NCI-H526 (cell line): ENCODE measurements around the gene ATXN1.
"Not testable (repeated sequence)": the region's sequence is repeated elsewhere in the genome, so short reads cannot be mapped to it uniquely, and the experiment has no call there.

Experiments
- DNase-seq, 2 experiments: peaks; one replicate each; lab custom pipeline; 2025; lab: John Stamatoyannopoulos, UW

ATXN1 gene

GRCh38 chr6:16644540-16645250 lies 116.6 kb downstream of the ATXN1 start:
- DNase-seq = no peak

GRCh38 chr6:16639684-16640480 lies 121.4 kb downstream of the ATXN1 start:
- no peak for DNase-seq

- no peak for DNase-seq
Observed at GRCh38 chr6:16637635-16638034, 123.6 kb downstream of the ATXN1 start.

GRCh38 chr6:16635810-16636602 lies 125.3 kb downstream of the ATXN1 start:
- DNase-seq = peak; percentile 24 to 73

GRCh38 chr6:16635291-16635809 lies 125.9 kb downstream of the ATXN1 start:
- DNase-seq = peak in 1 of 2 experiments; percentile 46

- no peak for DNase-seq
Observed at GRCh38 chr6:16634855-16635254, 126.4 kb downstream of the ATXN1 start.

- DNase-seq = no peak
Observed at GRCh38 chr6:16633961-16634360, 127.3 kb downstream of the ATXN1 start.

GRCh38 chr6:16633465-16633864 lies 127.8 kb downstream of the ATXN1 start:
- DNase-seq = no peak

- DNase-seq = no peak
Observed at GRCh38 chr6:16632101-16632500, 129.2 kb downstream of the ATXN1 start.

- no peak for DNase-seq
Observed at GRCh38 chr6:16630026-16630643, 131.1 kb downstream of the ATXN1 start.

- DNase-seq = not testable (repeated sequence)
Observed at GRCh38 chr6:16628580-16628979, 132.7 kb downstream of the ATXN1 start.

GRCh38 chr6:16626650-16627049 lies 134.6 kb downstream of the ATXN1 start:
- no peak for DNase-seq

- DNase-seq = no peak
Observed at GRCh38 chr6:16625291-16626265, 135.7 kb downstream of the ATXN1 start.

GRCh38 chr6:16624636-16625290 lies 136.5 kb downstream of the ATXN1 start:
- no peak for DNase-seq

- DNase-seq = no peak
Observed at GRCh38 chr6:16623731-16624130, 137.5 kb downstream of the ATXN1 start.

- DNase-seq = no peak
Observed at GRCh38 chr6:16623029-16623653, 138.1 kb downstream of the ATXN1 start.

- no peak for DNase-seq
Observed at GRCh38 chr6:16622193-16622592, 139.1 kb downstream of the ATXN1 start.

GRCh38 chr6:16621002-16621401 lies 140.3 kb downstream of the ATXN1 start:
- DNase-seq = peak; percentile 89 to 91

GRCh38 chr6:16619777-16620176 lies 141.5 kb downstream of the ATXN1 start:
- no peak for DNase-seq

GRCh38 chr6:16618962-16619361 lies 142.3 kb downstream of the ATXN1 start:
- DNase-seq = no peak
